UCSD-AML1 (cell line): Measurements from ENCODE around the gene TOMM40.
"Not testable (repeated sequence)": the region's sequence is repeated elsewhere in the genome, so short reads cannot be mapped to it uniquely, and the experiment has no call there.

Experiments used
- DNase-seq: peaks from one replicate; lab custom pipeline; 2025; ENCODE audit not compliant: unreplicated experiment; lab: John Stamatoyannopoulos, UW

TOMM40 gene

GRCh38 chr19:44925114-44925891 is 34.2 kb downstream of the TOMM40 start:
- DNase-seq = peak; percentile 23

DNA sequence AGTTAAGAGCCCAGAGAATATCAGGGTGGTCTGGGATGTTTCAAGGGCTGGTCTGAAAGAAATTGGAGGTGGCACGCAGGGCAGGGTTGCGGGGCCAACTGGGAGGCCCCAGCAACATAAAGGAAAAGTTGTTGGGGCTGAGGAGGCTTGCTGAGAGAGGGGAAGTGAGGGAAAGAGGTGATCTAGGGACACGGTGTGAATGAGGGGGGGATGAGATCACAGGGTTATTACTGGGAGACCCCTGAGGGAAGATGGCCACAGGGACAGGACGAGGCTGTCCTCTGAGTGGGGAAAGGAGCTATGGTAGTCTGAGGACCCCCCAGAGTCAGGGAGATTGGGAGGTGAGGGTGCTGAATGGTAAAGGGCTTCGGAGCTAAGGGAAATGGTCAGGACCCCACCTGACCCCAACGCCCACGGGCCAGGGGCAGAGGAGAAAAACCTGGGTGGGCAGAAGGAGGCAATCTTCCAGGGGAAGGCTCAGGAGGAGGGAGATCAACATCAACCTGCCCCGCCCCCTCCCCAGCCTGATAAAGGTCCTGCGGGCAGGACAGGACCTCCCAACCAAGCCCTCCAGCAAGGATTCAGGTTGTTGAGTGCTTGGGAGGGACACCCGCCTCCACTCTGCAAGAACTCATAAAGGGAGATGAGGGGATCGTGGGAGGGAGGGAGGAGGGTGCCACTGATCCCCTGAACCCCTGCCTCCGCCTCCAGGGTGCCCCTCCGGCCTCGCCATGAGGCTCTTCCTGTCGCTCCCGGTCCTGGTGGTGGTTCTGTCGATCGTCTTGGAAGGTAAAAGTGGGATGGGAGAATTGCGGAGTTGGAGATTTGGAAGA is 35.4 kb downstream of the TOMM40 start:
- not testable (repeated sequence) for DNase-seq

- no peak for DNase-seq
Measured at GRCh38 chr19:44927746-44928145, 36.7 kb downstream of the TOMM40 start.

- no peak for DNase-seq
Measured at GRCh38 chr19:44930088-44930487, 39.0 kb downstream of the TOMM40 start.

DNA sequence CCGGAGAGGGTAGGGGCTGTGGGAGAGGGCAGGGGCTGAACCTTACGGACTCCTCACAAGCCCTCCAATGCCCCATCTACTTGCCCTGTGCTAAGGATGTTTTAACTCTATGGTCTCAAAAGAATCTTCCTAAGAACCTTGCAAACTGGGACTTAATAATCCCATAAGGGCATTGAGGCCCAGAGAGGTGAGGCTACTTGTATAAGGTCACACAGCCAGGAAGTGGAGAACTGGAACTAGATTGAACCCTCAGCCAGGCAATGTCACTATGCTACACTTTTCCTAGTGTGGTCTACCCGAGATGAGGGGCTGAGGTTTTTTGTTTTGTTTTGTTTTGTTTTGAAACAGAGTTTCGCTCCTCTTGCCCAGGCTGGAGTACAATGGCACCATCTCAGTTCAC is 40.5 kb downstream of the TOMM40 start:
- DNase-seq = no peak

DNA sequence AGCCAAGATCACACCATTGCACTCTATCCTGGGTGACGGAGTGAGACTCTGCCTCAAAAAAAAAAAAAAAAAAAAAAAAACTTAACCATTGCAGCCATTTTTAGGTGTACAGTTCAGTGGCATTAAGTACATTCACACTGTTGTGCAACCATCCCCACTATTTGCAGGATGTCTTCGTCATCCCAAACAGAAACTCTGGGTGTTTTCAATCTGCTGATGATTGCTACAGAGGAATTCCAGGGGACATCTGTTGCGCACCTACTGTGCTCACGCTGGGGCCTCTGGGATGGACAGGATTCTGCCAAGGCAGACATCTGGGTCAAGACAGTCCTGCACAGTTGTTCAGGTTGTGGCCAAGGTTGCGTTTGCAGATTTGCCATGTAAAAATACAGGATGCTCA is 48.6 kb downstream of the TOMM40 start:
- no peak for DNase-seq

DNA sequence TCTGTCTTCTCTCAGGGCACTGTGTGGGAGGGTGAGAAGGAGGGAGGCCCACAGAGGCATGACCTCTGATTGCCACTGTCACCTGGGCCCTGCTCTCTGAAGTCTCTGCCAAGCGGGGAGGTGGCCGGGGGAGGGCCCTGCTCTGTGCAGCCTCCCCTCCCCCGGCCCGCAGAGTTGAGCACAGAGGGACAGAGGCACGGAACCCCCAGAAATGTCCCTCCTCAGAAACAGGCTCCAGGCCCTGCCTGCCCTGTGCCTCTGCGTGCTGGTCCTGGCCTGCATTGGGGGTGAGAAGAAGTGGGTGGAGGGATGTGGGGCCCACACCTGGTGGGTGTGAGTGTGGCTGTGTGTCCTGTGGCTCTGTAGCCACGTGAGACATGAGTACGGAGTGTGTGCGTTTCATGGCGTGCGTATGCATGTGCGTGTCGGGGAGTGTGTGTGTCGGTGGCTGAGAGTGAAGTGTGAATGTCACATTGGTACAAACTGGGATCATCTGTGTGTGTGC is 51.1 kb downstream of the TOMM40 start, which contains the start of gene APOC4:
TSS of gene APOC4 (plus strand) at position 171 of the 505 bp plus-strand sequence. CDS start at position 212, 41 bp downstream.
- no peak for DNase-seq

- peak; percentile 57 for DNase-seq
Measured at GRCh38 chr19:44943801-44944249, 52.8 kb downstream of the TOMM40 start.

GRCh38 chr19:44947041-44947581 is 56.1 kb downstream of the TOMM40 start:
- DNase-seq = no peak

- no peak for DNase-seq
Measured at GRCh38 chr19:44948237-44948636, 57.2 kb downstream of the TOMM40 start.

GRCh38 chr19:44948763-44949374 is 57.8 kb downstream of the TOMM40 start:
- no peak for DNase-seq

DNA sequence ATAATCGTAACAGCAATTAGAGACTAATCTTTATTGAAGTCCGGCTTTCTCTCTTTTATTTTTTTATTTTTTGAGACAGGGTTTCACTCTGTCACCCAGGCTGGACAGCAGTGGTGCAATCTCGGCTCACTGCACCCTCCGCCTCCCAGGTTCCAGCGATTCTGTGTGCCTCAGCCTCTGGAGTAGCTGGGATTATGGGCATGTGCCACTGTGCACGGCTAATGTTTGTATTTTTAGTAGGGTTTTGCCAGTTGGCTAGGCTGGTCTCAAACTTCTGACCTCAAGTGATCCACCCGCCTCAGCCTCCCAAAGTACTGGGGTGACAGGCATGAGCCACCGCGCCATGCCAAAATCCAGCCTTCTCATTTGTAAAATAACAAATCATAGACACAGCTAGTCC is 58.5 kb downstream of the TOMM40 start:
- DNase-seq = no peak

GRCh38 chr19:44951179-44952159 is 60.4 kb downstream of the TOMM40 start:
- peak; percentile 24 for DNase-seq
